HG03135 (cell line): ENCODE measurements around the gene LAMA3.

Experiments used
- ATAC-seq: cut with Tn5 transposase; IDR thresholded peaks from one replicate; pipeline ENCODE4 v1.9.1; 2021; ENCODE audit warnings: mild to moderate bottlenecking, moderate library complexity; ENCODE audit not compliant: unreplicated experiment

Gene LAMA3, protein sequence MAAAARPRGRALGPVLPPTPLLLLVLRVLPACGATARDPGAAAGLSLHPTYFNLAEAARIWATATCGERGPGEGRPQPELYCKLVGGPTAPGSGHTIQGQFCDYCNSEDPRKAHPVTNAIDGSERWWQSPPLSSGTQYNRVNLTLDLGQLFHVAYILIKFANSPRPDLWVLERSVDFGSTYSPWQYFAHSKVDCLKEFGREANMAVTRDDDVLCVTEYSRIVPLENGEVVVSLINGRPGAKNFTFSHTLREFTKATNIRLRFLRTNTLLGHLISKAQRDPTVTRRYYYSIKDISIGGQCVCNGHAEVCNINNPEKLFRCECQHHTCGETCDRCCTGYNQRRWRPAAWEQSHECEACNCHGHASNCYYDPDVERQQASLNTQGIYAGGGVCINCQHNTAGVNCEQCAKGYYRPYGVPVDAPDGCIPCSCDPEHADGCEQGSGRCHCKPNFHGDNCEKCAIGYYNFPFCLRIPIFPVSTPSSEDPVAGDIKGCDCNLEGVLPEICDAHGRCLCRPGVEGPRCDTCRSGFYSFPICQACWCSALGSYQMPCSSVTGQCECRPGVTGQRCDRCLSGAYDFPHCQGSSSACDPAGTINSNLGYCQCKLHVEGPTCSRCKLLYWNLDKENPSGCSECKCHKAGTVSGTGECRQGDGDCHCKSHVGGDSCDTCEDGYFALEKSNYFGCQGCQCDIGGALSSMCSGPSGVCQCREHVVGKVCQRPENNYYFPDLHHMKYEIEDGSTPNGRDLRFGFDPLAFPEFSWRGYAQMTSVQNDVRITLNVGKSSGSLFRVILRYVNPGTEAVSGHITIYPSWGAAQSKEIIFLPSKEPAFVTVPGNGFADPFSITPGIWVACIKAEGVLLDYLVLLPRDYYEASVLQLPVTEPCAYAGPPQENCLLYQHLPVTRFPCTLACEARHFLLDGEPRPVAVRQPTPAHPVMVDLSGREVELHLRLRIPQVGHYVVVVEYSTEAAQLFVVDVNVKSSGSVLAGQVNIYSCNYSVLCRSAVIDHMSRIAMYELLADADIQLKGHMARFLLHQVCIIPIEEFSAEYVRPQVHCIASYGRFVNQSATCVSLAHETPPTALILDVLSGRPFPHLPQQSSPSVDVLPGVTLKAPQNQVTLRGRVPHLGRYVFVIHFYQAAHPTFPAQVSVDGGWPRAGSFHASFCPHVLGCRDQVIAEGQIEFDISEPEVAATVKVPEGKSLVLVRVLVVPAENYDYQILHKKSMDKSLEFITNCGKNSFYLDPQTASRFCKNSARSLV (N-terminal part only)

DNA sequence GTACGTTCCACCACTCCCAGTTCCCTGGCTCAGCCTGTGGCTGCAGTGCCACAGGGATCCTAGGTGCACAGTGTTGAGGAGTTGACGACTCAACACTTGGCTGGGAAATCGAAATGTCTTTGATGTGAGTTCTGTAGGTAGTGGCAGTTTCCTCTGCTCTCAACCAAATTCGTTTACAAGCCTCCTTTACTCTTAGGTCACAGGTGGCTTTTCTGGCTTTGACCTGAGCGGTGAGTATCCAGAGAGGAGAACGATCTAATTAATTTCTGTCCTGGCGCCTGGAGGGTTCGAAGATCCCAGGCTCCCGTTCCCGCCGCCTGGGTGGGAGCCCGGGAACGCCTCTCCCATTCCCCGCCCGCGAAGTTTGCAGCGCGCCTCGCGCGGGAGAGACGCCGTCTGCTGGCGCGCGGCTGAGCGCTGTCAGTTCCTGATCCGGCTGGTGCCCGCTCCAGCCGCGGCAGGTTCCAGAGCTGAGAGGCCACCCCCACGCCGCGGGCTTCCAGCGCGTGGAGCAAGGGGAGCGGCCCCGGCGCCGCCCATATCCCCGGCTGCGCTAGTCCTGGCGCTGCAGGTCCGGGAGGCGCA lies at the start of gene LAMA3:
Gene LAMA3, plus strand, starts transcription at position 423 of the 585 bp plus-strand sequence. CDS start 231 bp downstream, outside the sequence.
- no peak for ATAC-seq

DNA sequence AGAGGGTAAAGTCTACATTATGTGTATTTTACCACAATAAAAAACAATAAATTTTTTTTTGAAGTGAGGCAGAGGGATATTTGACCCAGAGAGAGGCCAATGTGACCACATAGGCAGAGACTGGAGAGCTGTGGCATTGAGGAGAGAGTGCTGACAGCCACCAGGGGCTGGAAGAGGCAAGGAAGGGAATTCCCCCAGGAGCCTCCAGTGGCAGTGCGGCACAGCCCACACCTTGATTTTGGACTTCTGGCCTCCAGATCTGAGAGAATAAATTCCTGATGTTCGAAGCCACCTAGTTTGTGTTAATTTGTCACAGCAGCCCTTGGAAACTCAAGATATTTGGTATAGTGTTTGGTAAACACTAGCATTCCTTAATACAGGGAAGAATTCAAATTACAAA lies 49.2 kb upstream of the LAMA3 start:
- ATAC-seq = no peak

DNA sequence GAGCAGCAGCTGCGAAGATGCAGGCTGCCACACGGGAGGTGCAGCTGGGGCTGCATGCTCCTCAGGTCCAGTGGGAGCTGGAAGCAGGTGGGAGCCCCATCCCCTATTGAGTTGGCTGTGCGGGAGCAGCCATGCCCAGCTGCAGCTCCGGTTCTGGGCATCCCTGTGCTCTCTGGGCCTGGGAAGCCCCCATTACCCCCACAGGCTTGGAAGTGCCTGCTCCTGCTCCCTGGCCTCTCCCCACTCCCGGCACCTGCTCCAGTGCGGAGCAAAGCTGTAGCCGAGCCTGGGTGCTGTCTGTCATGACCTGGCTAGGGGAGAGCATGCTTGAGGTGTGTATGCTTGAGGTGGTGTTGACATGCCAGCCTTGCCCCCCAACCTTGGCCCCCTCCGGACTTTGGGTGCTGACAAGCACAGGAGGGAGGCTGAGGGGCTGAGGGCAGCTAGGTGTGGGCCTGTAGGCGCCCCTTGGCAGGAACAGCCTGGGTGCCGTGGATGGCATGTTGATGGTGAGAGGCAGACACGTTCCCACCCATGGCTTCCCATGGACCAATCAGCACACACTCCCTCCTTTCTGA lies 48.0 kb upstream of the LAMA3 start:
- ATAC-seq = no peak

DNA sequence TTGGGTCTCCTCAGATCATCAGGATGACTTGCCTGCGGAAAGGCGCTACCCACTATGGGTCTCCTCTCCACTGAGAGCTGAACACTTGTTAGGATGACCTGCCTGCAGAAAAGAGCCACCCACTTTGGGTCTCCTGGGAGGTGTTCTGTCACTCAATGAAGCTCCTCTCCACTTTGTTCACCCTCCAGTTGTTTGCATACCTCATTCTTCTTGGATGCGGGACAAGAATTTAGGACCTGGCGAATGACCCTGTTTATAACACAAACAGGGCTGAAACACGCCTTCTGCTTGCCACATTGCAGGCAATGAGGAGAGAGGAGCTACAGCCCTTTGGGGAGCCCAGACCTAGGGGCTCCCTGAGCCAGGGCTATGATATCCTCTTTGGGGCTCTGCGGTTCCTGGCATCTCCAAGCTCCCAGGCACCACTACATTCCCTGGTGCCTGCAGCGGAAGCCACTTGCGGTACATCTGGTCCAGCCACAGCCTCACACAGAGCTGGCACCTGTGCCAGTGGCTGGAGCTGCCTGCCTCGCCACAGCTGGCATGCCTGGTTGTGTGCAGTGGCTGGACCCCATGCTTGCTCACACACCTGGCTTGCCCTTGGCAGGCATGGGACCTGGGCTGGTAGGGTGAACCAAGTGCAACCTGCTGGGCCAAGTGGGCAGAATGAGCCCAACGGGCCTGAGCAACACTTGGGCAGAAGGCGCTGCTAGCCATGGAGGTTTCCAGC lies 47.2 kb upstream of the LAMA3 start:
- no peak for ATAC-seq

DNA sequence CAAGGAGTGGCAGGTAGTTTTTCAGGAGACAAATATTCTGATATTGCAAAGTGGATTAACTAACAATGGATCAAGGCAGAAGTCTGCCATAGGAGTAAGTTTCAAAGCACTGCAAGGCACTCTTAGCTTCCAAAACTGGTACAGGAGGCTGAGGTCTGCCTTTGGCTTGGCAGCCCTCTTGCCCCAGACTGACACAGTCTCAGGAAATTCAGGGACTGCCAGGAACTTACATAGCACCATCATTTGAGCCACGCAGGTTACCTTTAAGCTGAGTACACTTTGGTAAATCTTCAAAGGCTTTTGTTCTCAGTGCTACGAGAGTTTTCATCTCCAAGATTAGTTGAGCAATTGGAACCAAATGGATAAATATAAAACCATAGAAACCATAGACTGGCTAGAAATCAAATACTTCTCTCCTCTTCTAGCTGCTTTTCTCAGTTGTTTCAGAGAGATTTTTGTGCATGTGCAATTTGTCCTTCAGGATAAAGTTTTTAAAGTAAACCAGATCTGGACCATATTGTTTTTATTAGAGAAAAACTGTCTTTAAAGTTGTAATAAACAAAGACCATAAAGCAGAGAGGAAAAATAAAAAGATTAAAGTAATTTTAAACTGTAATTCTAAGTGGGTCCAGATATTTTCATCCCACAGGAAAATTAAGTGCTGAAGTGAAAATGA lies 45.3 kb upstream of the LAMA3 start:
- ATAC-seq = no peak

DNA sequence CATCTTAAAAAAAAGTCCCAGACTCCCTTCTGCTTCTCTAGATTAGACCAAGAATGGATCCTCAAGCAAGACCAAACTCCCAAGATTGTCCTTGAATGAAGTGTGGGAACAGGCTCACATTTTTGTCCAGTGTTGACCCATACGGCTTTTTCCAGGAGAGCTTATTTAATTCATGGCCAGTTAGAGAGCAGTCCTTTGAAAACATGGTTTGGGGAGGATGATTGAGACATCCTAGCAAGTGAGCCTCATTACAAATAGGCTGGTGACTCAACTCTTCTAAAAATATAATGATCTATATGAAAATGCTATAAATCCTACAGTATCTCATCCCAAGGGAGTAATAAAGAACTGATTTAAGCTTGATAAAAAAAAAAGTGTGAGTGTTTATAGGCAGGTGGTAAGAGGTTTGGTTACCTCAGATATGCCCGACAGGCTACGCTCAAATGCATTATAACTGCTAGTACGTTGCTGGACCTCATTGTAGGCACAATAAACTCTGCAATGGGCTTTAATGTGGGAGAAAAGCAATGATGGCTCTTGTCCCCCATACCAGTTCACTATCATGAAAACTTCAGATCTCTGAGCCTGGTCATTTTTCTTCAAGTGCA lies 43.6 kb upstream of the LAMA3 start:
- ATAC-seq = no peak

DNA sequence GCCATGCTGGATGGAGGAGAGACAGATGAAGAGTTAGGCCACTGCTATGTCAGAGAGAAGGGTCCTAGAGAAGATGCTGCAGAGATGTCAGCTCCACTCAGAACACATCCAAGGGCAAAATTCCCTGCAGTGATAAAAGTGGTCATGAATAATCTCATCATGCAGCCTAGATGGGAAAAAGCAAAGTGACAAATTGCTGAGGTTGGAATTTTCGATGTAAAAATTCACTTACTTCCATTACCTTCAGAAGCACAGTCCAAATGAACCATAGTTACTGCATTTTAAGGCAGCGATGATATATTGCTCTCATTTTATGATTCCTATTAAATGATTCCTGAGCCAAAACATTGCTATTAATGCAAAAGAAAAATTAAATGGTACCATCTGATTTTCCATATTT lies 43.0 kb upstream of the LAMA3 start:
- ATAC-seq = no peak

DNA sequence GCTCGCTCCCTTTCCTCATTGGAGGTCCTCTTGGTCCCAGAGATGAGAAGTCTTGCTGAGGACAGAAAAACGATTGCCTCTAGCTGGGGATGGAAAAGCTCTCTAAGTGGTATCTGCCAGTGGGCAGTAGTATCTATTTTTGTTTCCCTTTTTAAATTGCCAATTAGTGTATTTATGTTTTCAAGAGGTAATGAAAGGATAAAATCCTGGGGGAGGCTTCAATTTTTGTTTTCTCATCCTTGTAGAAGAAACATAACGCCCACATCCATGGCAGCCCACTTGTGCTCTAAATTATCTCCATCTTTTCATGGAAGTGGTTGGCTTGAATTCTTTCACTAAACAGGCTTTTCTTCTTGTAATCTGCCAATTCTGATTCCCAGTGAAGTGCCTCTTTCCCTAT lies 40.8 kb upstream of the LAMA3 start:
- ATAC-seq = no peak

DNA sequence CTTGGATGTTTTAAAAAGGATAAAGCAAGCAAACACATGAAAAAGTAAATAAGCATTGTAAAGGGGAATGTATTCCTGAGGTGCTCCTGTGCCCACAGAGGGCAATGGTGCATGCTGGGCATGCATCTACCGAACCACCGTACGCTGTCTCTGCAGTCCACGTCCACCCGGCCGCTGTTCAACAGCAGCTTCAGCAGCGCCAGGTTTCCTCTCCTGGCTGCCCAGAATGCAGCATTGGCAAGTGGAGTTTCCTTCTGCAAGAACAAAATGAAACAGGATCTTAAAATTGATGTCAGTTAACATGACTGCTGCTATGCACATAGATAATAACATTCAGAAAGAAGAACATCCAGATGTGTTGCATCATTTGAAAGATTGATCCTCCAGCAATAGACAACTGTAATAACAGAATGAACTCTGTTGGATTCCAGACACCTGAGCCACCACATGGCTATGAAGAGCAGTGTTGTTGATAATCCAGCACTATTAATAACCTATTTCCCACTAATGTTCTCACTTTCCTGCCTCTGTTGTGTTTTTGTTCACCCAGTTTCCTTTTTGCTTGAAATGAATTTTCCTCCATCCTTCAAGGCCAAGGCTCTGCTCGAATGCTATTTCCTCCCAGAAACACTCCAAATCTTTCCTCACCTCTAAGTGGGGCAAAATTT lies 40.2 kb upstream of the LAMA3 start:
- no peak for ATAC-seq

DNA sequence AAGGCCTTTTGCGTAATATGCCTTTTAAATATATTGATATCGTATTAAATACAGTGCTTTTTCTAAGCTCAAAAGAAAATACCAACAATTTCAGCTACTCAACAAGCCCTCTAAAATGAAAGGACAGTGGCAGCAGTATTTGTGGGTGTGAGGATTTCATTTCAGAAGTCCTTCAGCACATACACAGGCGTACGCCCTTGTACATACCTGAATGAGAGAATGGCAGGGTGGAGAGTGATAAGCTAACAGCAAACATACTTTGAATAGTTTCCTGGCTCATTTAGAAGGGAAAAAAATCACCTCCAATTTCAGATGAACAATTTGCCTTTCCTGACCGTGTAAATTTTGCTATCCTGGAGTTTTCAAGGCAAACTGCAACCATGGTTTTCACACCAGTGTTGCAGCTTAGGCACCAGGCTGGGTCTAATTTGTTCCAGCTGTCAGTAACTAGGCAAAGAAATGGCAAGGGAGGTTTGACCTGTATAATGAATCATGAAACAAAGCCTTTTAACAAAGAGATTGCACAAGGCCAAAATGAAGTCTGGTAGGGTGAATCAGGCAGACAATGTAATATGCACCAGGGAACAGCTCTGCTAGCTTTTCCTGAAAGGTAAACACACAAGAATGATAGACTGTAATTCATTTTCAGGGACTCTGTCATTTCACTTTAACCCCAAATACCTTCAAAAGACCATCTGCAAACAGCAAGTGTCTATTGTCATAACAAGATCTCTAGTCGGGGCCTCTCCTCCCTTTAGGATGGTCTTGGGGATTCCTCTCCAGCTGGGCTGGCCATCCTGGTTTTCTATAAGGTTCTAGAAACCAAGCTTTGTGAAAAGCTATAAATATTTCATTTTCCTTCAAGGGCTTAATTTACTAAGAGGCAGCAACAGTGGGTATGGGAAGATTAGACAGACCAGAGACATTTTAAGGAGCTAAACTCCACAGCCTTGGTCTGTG lies 38.0 kb upstream of the LAMA3 start:
- ATAC-seq = no peak

DNA sequence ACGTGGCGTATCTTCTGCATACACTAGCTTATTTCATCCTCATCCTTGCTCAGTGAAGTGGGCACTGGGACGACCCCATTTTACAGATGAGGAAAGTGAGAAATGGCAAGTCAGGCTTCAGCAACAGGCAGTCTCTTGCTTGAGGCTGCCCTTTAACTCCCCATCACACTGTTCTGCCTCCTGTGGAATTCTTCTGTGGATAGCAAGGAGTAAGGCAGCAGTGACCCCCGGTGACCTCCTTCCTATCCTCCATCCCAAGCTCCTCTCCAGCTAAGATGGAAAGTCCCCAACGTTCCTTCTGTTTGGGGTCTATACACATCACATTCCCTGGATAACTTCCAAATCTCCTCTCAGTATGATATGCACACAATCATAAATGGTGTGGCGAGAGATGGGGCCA lies 37.0 kb upstream of the LAMA3 start:
- ATAC-seq = no peak

DNA sequence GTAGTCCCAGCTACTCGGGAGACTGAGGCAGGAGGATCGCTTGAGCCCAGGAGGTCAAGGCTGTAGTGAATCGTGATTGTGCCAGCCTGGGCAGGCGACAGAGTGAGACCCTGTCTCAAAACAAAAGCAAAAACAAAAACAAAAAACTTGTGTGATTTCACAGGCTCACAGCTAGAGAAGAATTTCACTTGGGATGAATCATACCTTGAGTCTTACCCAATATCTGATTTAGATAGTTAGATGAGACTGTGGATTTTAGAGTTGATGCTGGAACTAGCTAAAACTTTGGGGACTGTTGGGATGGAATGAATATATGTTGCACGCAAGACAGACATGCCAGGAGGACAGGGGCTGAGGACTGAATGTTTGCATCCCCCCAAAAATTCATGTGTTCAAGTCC lies 31.0 kb upstream of the LAMA3 start:
- ATAC-seq = no peak

DNA sequence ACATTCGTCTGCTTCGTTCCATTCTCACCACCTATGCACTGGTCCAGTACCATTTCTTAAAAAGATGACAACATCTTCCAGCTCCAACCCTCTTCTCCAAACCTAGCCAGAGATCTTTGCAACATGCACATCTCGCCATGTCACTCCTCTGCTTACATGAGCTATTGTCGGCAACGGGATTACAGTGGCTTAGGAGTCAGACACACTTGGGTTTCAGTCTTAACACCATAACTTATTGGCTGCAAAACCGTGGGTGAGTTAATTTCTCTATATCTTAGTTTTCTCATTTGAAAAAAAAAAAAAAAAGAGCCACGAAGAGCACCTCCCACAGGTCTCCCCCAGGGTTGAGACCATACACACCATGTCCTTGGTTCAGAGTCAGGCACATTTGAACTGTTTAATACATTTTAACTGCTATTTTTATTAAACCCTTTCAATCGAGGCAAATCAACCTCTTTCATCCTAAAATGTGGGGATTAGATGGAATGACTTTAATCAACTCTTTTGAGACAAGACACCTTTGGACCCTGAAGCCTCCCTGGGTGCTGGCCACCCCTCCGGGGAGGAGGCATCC lies 27.4 kb upstream of the LAMA3 start:
- no peak for ATAC-seq

DNA sequence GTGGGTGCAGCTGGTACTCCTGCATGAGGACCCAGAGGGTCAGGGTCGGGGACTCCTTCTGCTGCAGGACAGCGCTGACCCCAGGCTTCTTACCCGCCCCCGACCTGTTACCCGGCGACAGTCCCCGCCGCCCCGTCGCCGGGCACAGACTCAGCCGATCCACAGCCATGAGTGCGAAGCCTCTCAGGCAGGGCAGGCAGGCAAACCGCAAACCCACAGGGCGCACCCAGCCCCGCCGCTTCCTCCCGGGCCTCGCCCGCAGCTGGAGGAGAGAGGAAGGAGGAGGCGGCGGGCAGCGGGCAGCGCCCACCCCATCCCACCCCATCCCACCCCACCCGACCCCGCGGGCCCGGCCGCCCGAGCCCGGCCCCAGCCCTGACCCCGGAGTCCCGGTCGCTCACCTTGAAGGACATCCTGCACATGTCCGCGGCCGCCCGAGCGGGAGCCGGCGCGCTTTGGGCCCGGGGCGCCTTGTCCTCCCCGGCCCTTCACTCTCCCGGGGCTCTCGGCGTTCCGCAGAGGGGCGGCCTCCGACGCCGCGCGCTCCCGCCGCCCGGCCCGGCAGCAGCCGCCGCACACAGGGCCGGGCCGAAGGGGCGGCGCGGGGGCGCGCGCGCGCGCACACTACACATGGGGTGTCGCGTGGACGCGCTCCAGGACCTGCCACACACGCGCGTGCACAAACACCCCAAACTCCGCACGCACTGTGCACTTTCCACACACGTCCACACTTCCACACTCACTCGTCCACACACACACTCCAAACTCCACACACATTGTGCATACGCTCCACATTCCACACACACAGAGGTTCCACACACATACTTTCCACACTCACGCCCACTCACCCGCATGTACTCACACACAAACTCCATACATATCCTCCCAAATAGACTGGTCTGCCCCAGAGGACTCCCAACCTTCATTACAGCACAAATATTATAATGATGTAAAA lies 26.7 kb upstream of the LAMA3 start, which contains the start of gene ANKRD29:
Gene ANKRD29, minus strand, starts transcription at position 603 of the 955 bp plus-strand sequence. Its CDS starts 181 bp downstream, at position 422.
- no peak for ATAC-seq

DNA sequence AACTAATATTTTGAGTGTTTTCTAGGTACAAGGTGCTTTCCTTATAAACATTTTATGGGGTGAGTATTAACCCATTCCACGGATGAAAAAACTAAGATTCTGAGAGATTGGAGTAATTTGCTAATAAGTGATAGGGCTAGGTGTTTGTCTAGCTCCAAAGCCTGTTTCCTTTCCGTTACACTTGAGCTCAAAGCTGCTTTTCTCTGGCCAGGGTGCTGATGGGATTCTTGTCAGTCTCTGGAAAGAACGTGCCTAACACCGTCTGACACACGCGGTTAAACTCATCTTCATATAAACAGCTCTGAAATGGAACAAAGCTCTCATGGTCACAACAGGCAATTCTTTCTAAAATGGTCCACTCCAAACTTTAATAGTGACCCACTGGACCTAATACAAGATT lies 24.6 kb upstream of the LAMA3 start:
- no peak for ATAC-seq

DNA sequence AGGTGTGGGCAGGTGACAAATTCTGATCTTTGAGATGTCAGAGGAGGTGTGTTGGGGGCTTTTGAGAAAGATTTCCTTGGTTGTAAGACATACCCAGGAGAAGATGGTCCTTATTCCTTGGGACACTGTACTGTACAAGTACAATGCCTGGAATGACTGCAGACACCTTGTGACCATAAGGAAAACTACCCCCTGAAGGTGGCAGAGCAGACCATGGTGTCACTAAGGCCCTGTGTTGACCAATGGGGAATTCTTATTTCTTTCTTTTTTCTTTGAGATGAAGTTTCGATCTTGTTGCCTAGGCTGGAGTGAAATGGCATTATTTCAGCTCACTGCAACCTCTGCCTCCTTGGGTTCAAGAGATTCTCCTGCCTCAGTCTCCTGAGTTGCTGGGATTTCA lies 22.1 kb upstream of the LAMA3 start:
- no peak for ATAC-seq
